ENCODE data around the gene ATP5ME.

Gene ATP5ME

GRCh38 chr4:664713-665231 lies 9.3 kb downstream of the ATP5ME start:
- WGBS, result 95% methylated on average over 24 of the region's 24 CpGs
- no peaks in the 10 kb centered on the region for H3K27me3 ChIP-seq (ENCODE audit: insufficient read depth, low read length)
- H3K4me1 ChIP-seq (ENCODE audit: insufficient read depth, low read length), result no peaks in the 10 kb centered on the region
- H3K4me3 ChIP-seq (ENCODE audit: low read length), result no peak overlapping the region
- H3K9ac ChIP-seq (ENCODE audit: low read depth, low read length), result no peak overlapping the region
- H3K27ac ChIP-seq (ENCODE audit: low read depth, low read length), result no peak overlapping the region
- H3K9me3 ChIP-seq (ENCODE audit: insufficient read depth, low read depth, low read length), result no peaks in the 10 kb centered on the region
- no peaks in the 10 kb centered on the region for H3K36me3 ChIP-seq (ENCODE audit: insufficient read depth, low read length)

- no peaks in the 10 kb centered on the region for H3K36me3 ChIP-seq (ENCODE audit: insufficient read depth, low read length)
- H3K27ac ChIP-seq (ENCODE audit: low read depth, low read length), result peak overlapping the region; percentile 13; the same call in 1 of the 2 replicates
- no peaks in the 10 kb centered on the region for H3K4me1 ChIP-seq (ENCODE audit: insufficient read depth, low read length)
- 52% methylated on average over 80 of the region's 80 CpGs for WGBS
- no peaks in the 10 kb centered on the region for H3K9me3 ChIP-seq (ENCODE audit: insufficient read depth, low read depth, low read length)
- no peaks in the 10 kb centered on the region for H3K27me3 ChIP-seq (ENCODE audit: insufficient read depth, low read length)
- H3K9ac ChIP-seq (ENCODE audit: low read depth, low read length), result peak overlapping the region; percentile 78
- H3K4me3 ChIP-seq (ENCODE audit: low read length), result peak overlapping the region; percentile 71
Observed at GRCh38 chr4:663438-664428, 10.3 kb downstream of the ATP5ME start.

- H3K27ac ChIP-seq (ENCODE audit: low read depth, low read length), result no peak overlapping the region
- WGBS, result 79% methylated on average over 20 of the region's 20 CpGs
- peak overlapping the region; percentile 71 for H3K4me3 ChIP-seq (ENCODE audit: low read length)
- peak overlapping the region; percentile 78 for H3K9ac ChIP-seq (ENCODE audit: low read depth, low read length)
- H3K4me1 ChIP-seq (ENCODE audit: insufficient read depth, low read length), result no peaks in the 10 kb centered on the region
- no peaks in the 10 kb centered on the region for H3K27me3 ChIP-seq (ENCODE audit: insufficient read depth, low read length)
- no peaks in the 10 kb centered on the region for H3K36me3 ChIP-seq (ENCODE audit: insufficient read depth, low read length)
- no peaks in the 10 kb centered on the region for H3K9me3 ChIP-seq (ENCODE audit: insufficient read depth, low read depth, low read length)
Observed at GRCh38 chr4:663046-663437, 11.0 kb downstream of the ATP5ME start.

- Histone ChIP-seq H3K4me3 (ENCODE audit: low read length) (no peak overlapping the region), H3K4me1 (ENCODE audit: insufficient read depth, low read length) (no peaks in the 10 kb centered on the region), H3K36me3 (ENCODE audit: insufficient read depth, low read length) (no peaks in the 10 kb centered on the region), H3K9me3 (ENCODE audit: insufficient read depth, low read depth, low read length) (no peaks in the 10 kb centered on the region), H3K27ac (ENCODE audit: low read depth, low read length) (no peak overlapping the region), H3K27me3 (ENCODE audit: insufficient read depth, low read length) (no peaks in the 10 kb centered on the region), H3K9ac (ENCODE audit: low read depth, low read length) (no peak overlapping the region)
- 95% methylated on average over 42 of the region's 42 CpGs for WGBS
Observed at GRCh38 chr4:661881-662761, 12.0 kb downstream of the ATP5ME start.

- H3K4me3 ChIP-seq (ENCODE audit: low read length), result no peak overlapping the region
- no peak overlapping the region for H3K27ac ChIP-seq (ENCODE audit: low read depth, low read length)
- no peaks in the 10 kb centered on the region for H3K27me3 ChIP-seq (ENCODE audit: insufficient read depth, low read length)
- H3K4me1 ChIP-seq (ENCODE audit: insufficient read depth, low read length), result no peaks in the 10 kb centered on the region
- H3K9ac ChIP-seq (ENCODE audit: low read depth, low read length), result no peak overlapping the region
- H3K36me3 ChIP-seq (ENCODE audit: insufficient read depth, low read length), result no peaks in the 10 kb centered on the region
- H3K9me3 ChIP-seq (ENCODE audit: insufficient read depth, low read depth, low read length), result no peaks in the 10 kb centered on the region
- 83% methylated on average over 3 of the region's 3 CpGs for WGBS
Observed at GRCh38 chr4:661231-661630, 12.8 kb downstream of the ATP5ME start.

GRCh38 chr4:660401-660800 lies 13.7 kb downstream of the ATP5ME start:
- H3K9me3 ChIP-seq (ENCODE audit: insufficient read depth, low read depth, low read length), result no peaks in the 10 kb centered on the region
- H3K36me3 ChIP-seq (ENCODE audit: insufficient read depth, low read length), result no peaks in the 10 kb centered on the region
- 94% methylated on average over 10 of the region's 10 CpGs for WGBS
- H3K4me1 ChIP-seq (ENCODE audit: insufficient read depth, low read length), result no peaks in the 10 kb centered on the region
- H3K9ac ChIP-seq (ENCODE audit: low read depth, low read length), result no peak overlapping the region
- H3K27ac ChIP-seq (ENCODE audit: low read depth, low read length), result no peak overlapping the region
- no peaks in the 10 kb centered on the region for H3K27me3 ChIP-seq (ENCODE audit: insufficient read depth, low read length)
- H3K4me3 ChIP-seq (ENCODE audit: low read length), result no peak overlapping the region

- no peaks in the 10 kb centered on the region for H3K9me3 ChIP-seq (ENCODE audit: insufficient read depth, low read depth, low read length)
- no peak overlapping the region for H3K4me3 ChIP-seq (ENCODE audit: low read length)
- no peaks in the 10 kb centered on the region for H3K36me3 ChIP-seq (ENCODE audit: insufficient read depth, low read length)
- H3K4me1 ChIP-seq (ENCODE audit: insufficient read depth, low read length), result no peaks in the 10 kb centered on the region
- no peak overlapping the region for H3K9ac ChIP-seq (ENCODE audit: low read depth, low read length)
- H3K27ac ChIP-seq (ENCODE audit: low read depth, low read length), result no peak overlapping the region
- H3K27me3 ChIP-seq (ENCODE audit: insufficient read depth, low read length), result no peaks in the 10 kb centered on the region
- 96% methylated on average over 8 of the region's 8 CpGs for WGBS
Observed at GRCh38 chr4:659851-660250, 14.2 kb downstream of the ATP5ME start.

- no peaks in the 10 kb centered on the region for H3K4me1 ChIP-seq (ENCODE audit: insufficient read depth, low read length)
- 94% methylated on average over 32 of the region's 32 CpGs for WGBS
- H3K9ac ChIP-seq (ENCODE audit: low read depth, low read length), result no peak overlapping the region
Observed at GRCh38 chr4:658681-659667, 15.1 kb downstream of the ATP5ME start.

GRCh38 chr4:657834-658667 lies 16.0 kb downstream of the ATP5ME start:
- Histone ChIP-seq H3K36me3 (ENCODE audit: insufficient read depth, low read length) (no peaks in the 10 kb centered on the region), H3K4me1 (ENCODE audit: insufficient read depth, low read length) (no peaks in the 10 kb centered on the region), H3K4me3 (ENCODE audit: low read length) (no peak overlapping the region), H3K9me3 (ENCODE audit: insufficient read depth, low read depth, low read length) (no peaks in the 10 kb centered on the region), H3K27ac (ENCODE audit: low read depth, low read length) (no peak overlapping the region), H3K27me3 (ENCODE audit: insufficient read depth, low read length) (no peaks in the 10 kb centered on the region), H3K9ac (ENCODE audit: low read depth, low read length) (no peak overlapping the region)
- 92% methylated on average over 27 of the region's 27 CpGs for WGBS

More at GRCh38 chr4:658681-659667, 15.1 kb downstream of the ATP5ME start:
- H3K27me3 ChIP-seq (ENCODE audit: insufficient read depth, low read length), result no peaks in the 10 kb centered on the region
- H3K27ac ChIP-seq (ENCODE audit: low read depth, low read length), result no peak overlapping the region
- H3K4me3 ChIP-seq (ENCODE audit: low read length), result no peak overlapping the region
- no peaks in the 10 kb centered on the region for H3K9me3 ChIP-seq (ENCODE audit: insufficient read depth, low read depth, low read length)
- no peaks in the 10 kb centered on the region for H3K36me3 ChIP-seq (ENCODE audit: insufficient read depth, low read length)

All from HUES64 (cell line).